Aorta (tissue), 5 donors: ENCODE results near the gene TOR1A. TPM values are rescaled to one million over a fixed set of nuclear protein-coding genes. Genes with fewer than 3 reads are reported as not detected.
A peak's percentile ranks its signal among the peaks of the same experiment; 100 is the strongest.
"Not testable (repeated sequence)": the region's sequence is repeated elsewhere in the genome, so short reads cannot be mapped to it uniquely, and the experiment has no call there.

ENCODE experiments used
- ATAC-seq: fragments of 200-7000 bp; cut with Tn5 transposase; one replicate; pipeline ENCODE4 v1.9.1; 2022; ENCODE audit warnings: moderate library complexity; ENCODE audit not compliant: low FRiP score
- DNase-seq, 2 donors: peaks; one replicate each; pipeline ENCODE4 v3.0.0-alpha.2; 2020
- H3K27ac ChIP-seq, 2 donors: one replicate each; pipeline ENCODE4 v1.5.1; 2013; ENCODE audit warnings: low read length in 2 of 2, mild to moderate bottlenecking in 2 of 2, moderate library complexity in 2 of 2, control low read depth in 1 of 2, inconsistent platforms in 1 of 2, low read depth in 1 of 2
- H3K27me3 ChIP-seq, 2 donors: one replicate each; pipeline ENCODE4 v1.6.1; 2013; ENCODE audit warnings: control low read depth in 1 of 2, low read length in 1 of 2, mild to moderate bottlenecking in 1 of 2, moderate library complexity in 1 of 2; ENCODE audit not compliant: insufficient read depth in 2 of 2, control insufficient read depth in 1 of 2
- H3K36me3 ChIP-seq, 2 donors: one replicate each; pipeline ENCODE4 v1.6.1; 2013; ENCODE audit warnings: control low read depth in 1 of 2, low read length in 1 of 2, mild to moderate bottlenecking in 1 of 2; ENCODE audit not compliant: insufficient read depth in 2 of 2, control insufficient read depth in 1 of 2
- H3K4me1 ChIP-seq, 2 donors: one replicate each; pipeline ENCODE4 v1.6.1; 2013; ENCODE audit warnings: low read length in 2 of 2, control low read depth in 1 of 2, mild to moderate bottlenecking in 1 of 2, moderate library complexity in 1 of 2; ENCODE audit not compliant: insufficient read depth in 2 of 2, control insufficient read depth in 1 of 2
- H3K4me3 ChIP-seq, 2 donors: one replicate each; pipeline ENCODE4 v1.5.1; 2013; ENCODE audit warnings: low read length in 2 of 2, control low read depth in 1 of 2, mild to moderate bottlenecking in 1 of 2
- H3K9me3 ChIP-seq: one replicate; pipeline ENCODE4 v1.6.1; 2013; ENCODE audit warnings: mild to moderate bottlenecking, low read length; ENCODE audit not compliant: control insufficient read depth
- WGBS, 2 donors: extraction: QIAGEN DNeasy Blood & Tissue Kit; methylation state at CpG; one replicate each; pipeline ENCODE4 v1.1.7; 2013; 5-methylcytosine and 5-hydroxymethylcytosine counted together
- intact Hi-C, 2 donors: fragments of 100-400 bp; cut with DNase I; formaldehyde crosslinking; loops; one replicate each; pipeline versions ENCODE4 v1.14.2 to v1.15.0; 2022
- polyA plus RNA-seq, 2 donors: library from polyadenylated mRNA; stranded (reverse); fragments of 200-250 nt; gene quantifications; one replicate each; pipeline ENCODE4 v1.2.3, GENCODE V29; 2013
- total RNA-seq, 2 donors: library from RNA; stranded (reverse); fragmentation: NEBNext Ultra II Directional; extraction: Animal tissue kit (Norgen Biotek cat#: 25700); gene quantifications; one replicate each; pipeline ENCODE4 v1.2.1, GENCODE V29; 2021
- donor health status: healthy with polysubstance abuse.
- donor health status: Bipolar disorder and iron deficiency.
- donor health status: DM: no; HTN: no; CAD: no.
- donor health status: DM: no; HTN: no; CAD: no.
- donor health status: DM: yes; HTN: yes; CAD: no.

The TOR1A gene
- total and polyA plus RNA-seq, 4 donors = 25.2 to 29.0 (median 26.4) TPM

DNA sequence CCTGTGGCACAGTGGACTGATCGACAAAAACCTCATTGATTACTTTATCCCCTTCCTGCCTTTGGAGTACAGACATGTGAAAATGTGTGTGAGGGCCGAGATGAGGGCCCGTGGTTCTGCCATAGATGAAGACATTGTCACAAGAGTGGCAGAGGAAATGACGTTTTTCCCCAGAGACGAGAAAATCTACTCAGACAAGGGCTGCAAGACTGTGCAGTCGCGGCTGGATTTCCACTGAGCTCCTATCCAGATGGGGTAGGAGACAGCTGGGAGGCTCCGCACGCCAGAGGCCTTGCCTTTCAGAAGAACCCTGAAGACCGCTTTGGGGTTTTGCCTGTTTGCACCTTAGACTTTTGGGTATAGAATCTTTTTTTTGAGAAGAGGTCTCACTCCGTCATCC lies 14.6 kb downstream of the TOR1A start:
- 85 to 86% methylated on average over 11 of the region's 11 CpGs for WGBS, 2 donors
- Histone ChIP-seq H3K27me3 (no peaks in the 10 kb centered on the region), H3K9me3 (no peaks in the 10 kb centered on the region), H3K4me1 (no peaks in the 10 kb centered on the region), H3K27ac (no peak overlapping the region), H3K36me3 (peaks cover 0 to 3% of the 10 kb centered on the region in 2 donors), H3K4me3 (no peak overlapping the region)
- intact Hi-C loops = no loop called here
- ATAC-seq (no peak), DNase-seq (no peak)

DNA sequence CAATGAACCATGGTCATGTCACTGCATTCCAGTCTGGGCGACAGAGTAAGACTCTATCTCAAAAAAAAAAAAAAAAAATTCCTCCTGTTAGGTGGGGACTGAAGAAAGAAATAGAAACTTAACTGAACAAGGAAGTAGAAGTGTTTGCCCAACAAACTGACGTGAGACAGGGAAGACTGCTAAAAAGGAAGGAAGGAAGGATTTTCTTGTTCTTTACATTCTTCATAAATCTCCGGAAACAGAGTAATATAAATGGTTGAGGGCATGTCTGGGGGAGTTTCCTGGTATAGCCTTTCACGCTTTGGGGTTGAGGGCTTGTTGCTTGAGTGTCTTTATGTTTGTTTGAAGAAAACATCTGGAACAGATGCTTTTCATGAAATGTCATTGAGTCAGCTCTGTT lies 17.9 kb downstream of the TOR1A start:
- no peak overlapping the region for H3K4me3 ChIP-seq
- intact Hi-C loops = no loop called here
- DNase-seq = no peak
- H3K27me3 ChIP-seq = no peaks in the 10 kb centered on the region
- no peaks in the 10 kb centered on the region for H3K9me3 ChIP-seq
- ATAC-seq = no peak
- no peak overlapping the region for H3K27ac ChIP-seq
- H3K4me1 ChIP-seq = no peaks in the 10 kb centered on the region
- WGBS, 2 donors = 73 to 77% methylated on average over 4 of the region's 4 CpGs
- H3K36me3 ChIP-seq = peaks cover 0 to 3% of the 10 kb centered on the region in 2 donors

DNA sequence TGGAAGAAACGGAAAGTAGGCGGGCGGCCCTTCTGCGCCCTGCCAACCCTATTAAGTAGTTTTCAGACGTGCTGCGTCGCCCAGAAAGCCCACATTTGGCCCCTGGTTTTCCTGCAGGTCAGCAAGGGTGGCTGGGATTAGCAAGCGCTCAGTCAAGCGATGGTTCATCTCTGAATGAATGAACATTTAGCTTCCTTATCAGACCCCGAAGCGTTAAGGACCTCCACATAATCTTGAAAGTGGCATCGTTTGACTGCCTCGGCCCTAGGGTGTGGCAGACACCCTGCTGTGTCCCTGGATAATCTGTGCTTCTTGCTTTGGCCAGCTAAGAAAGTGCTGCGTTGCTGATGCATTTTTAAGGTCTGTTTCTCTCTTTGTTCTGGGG lies 20.3 kb downstream of the TOR1A start:
- intact Hi-C loops = no loop called here
- ATAC-seq = no peak
- WGBS, 2 donors = 1% methylated on average over 14 of the region's 14 CpGs

DNA sequence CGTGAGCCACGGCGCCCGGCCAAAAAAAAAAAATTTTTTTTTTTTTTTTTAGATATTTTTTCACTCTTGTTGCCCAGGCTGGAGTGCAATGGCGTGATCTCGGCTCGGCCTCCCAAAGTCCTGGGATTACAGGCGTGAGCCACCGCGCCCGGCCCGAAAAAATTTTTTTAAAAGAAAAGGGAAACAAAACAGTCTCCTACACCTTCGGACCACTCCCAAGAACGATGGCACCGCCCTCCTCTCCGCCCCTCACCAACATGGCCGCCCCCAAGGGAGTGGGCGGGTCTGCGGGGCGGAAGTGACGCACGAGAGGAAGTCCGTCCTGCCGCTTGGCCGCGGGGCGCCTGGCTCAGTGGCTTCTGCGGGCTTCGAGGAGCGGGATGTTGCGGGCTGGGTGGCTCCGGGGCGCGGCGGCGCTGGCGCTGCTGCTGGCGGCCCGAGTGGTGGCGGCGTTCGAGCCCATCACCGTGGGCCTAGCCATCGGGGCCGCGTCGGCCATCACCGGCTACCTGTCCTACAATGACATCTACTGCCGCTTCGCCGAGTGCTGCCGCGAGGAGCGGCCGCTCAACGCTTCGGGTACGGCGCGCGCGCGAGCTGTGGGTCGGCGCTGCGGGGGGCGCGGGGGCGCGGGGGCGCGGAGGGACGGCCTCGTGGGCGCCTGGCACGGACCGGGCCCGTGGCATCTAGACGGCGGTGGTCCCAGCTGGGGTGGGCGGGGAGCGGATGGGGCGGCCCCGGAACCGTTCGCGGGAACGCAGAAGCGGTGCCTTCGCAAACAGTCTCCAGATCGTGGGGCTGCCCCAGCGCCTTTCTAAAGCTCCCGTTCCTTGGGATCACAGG lies 20.9 kb downstream of the TOR1A start, which contains the start of gene TOR1B:
TOR1B (plus strand) TSS at position 352 of the 843 bp plus-strand sequence; CDS start at position 381, 29 bp downstream.
- peak; percentile 96 for ATAC-seq
- peak; percentile 96 to 98 for DNase-seq
- Histone ChIP-seq H3K36me3 (no peaks in the 10 kb centered on the region), H3K4me3 (peak within 1 kb of the TSS; percentile 72 to 75), H3K4me1 (no peaks in the 10 kb centered on the region), H3K27ac (no peak within 1 kb of the TSS), H3K27me3 (no peaks in the 10 kb centered on the region), H3K9me3 (no peaks in the 10 kb centered on the region)
- intact Hi-C loops = no loop called here
- 0% methylated on average over 70 to 93 of the region's 93 CpGs for WGBS, 2 donors

More for the DNA sequence above, 20.3 kb downstream of the TOR1A start:
- H3K4me1 ChIP-seq = no peaks in the 10 kb centered on the region
- H3K9me3 ChIP-seq = no peaks in the 10 kb centered on the region
- peak overlapping the region; percentile 72 to 75 for H3K4me3 ChIP-seq
- H3K27me3 ChIP-seq = no peaks in the 10 kb centered on the region
- no peak for DNase-seq
- H3K36me3 ChIP-seq = no peaks in the 10 kb centered on the region
- H3K27ac ChIP-seq = no peak overlapping the region

DNA sequence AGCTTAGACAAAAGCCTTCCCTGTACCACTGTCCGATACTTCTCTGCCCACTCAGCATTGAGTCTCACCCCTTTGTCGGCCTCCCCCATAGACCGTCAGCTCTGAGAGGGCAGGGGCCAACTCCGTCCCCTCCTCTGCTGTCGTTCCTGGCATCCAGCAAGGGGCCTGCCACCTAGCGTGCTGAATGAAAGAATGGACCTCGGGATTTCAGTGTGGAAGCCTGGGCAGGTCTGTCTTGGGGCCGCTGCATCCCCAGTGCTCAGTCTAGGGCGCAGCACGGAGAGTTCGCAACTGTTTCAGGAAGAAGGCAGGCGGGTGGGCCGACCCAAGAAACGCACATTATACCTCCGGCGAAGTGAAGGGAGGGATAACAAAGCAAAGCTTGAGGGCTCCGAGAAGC lies 22.4 kb downstream of the TOR1A start:
- ATAC-seq = no peak

DNA sequence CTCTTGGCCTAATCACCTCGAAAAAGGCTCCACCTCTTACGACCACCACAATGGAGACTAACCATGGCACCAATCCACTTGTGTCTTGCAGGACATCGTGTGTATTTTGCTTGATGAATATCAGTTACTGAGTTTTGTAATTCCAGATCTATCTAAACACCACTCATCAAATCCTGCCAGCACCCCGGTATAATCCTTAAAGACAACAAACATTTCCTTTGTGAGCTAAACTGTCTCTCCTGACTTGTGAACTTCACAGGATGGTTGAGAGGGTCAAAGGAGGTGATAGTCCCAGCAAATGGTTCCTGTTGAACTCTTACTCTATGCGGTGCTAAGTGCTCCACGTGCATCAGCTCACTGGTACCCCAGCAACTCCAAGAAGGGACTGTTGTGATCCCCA lies 25.0 kb downstream of the TOR1A start:
- 52 to 60% methylated on average over 6 of the region's 6 CpGs for WGBS, 2 donors

More for the DNA sequence above, 22.4 kb downstream of the TOR1A start:
- Histone ChIP-seq H3K36me3 (no peaks in the 10 kb centered on the region), H3K4me3 (no peak overlapping the region), H3K27me3 (no peaks in the 10 kb centered on the region), H3K9me3 (no peaks in the 10 kb centered on the region), H3K4me1 (no peaks in the 10 kb centered on the region), H3K27ac (no peak overlapping the region)
- intact Hi-C loops = no loop called here
- no peak for DNase-seq
- WGBS, 2 donors = 70 to 76% methylated on average over 17 of the region's 17 CpGs

DNA sequence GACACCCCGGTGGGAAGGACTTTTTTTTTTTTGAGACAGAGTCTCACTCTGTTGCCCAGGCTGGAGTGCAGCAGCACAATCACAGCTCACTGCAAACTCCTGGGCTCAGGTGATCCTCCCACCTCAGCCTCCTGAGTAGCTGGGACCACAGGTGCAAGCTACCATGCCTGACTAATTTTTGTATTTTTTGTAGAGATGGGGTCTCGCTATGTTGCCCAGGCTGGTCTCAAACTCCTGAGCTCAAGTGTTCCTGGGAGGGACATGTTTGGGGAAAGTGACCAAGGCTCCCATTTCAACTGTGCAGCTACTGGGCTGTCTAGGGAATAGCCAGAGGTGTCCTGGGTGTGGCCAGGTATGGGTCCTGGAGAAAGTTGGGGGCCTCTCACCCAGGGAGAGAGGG lies 27.9 kb downstream of the TOR1A start:
- DNase-seq, ATAC-seq, H3K27ac ChIP-seq, H3K36me3 ChIP-seq, intact Hi-C loops, H3K9me3 ChIP-seq, H3K4me3 ChIP-seq, H3K4me1 ChIP-seq, H3K27me3 ChIP-seq: not testable (repeated sequence)
- WGBS, 2 donors = 72 to 76% methylated on average over 2 of the region's 2 CpGs

More for the DNA sequence above, 25.0 kb downstream of the TOR1A start:
- intact Hi-C loops = no loop called here
- no peaks in the 10 kb centered on the region for H3K4me1 ChIP-seq
- H3K4me3 ChIP-seq = no peak overlapping the region
- ATAC-seq = no peak
- no peaks in the 10 kb centered on the region for H3K9me3 ChIP-seq
- H3K27ac ChIP-seq = no peak overlapping the region
- DNase-seq = no peak
- no peaks in the 10 kb centered on the region for H3K27me3 ChIP-seq
- H3K36me3 ChIP-seq = no peaks in the 10 kb centered on the region

DNA sequence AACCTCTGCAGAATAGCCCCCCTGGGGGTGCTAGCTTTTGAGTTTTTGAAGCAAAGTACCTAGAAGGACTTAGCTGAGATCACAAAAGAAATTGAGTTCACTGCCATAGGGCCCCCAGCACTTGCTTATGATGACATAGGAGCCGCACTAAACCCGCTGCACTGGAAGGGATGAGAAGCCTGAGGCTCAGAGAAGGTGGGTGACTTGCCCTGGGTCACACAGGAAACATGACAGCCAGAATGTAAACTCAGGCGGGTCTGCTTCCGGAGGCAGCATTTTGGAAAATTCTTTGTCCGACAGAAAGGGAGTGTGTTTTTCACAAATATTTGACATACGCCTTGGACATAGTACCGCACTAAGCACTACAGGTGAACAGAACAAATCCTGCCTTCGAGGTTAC lies 29.4 kb downstream of the TOR1A start:
- intact Hi-C loops = loop anchor here in 1 of 2 donors (5.0 kb wide), 1 partner anchor 662 kb away; no protein-coding TSS in a partner anchor
- H3K27me3 ChIP-seq = no peaks in the 10 kb centered on the region
- ATAC-seq (no peak), DNase-seq (no peak)
- H3K4me3 ChIP-seq = no peak overlapping the region
- H3K4me1 ChIP-seq = no peaks in the 10 kb centered on the region
- 79% methylated on average over 8 of the region's 8 CpGs for WGBS, 2 donors
- H3K36me3 ChIP-seq = no peaks in the 10 kb centered on the region
- no peak overlapping the region for H3K27ac ChIP-seq
- H3K9me3 ChIP-seq = no peaks in the 10 kb centered on the region

DNA sequence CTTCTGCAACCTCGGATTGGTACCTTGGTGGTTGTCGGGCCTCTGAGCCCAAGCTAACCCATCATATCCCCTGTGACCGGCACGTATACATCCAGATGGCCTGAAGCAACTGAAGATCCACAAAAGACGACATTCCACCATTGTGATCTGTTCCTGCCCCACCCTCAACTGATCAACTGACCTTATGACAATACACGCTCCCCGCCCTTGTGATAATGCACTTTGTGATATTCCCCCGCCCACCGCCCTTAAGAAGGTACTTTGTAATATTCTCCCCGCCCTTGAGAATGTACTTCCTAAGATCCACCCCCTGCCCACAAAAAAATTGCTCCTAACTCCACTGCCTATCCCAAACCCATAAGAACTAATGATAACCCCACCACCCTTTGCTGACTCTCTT lies 37.5 kb downstream of the TOR1A start:
- no peak overlapping the region for H3K27ac ChIP-seq
- no peaks in the 10 kb centered on the region for H3K4me1 ChIP-seq
- WGBS, 2 donors = 85 to 89% methylated on average over 10 of the region's 10 CpGs
- intact Hi-C loops = loop anchor here in 1 of 2 donors (5.0 kb wide), 1 partner anchor 654 kb away; no protein-coding TSS in a partner anchor
- H3K27me3 ChIP-seq = no peaks in the 10 kb centered on the region
- no peak for ATAC-seq
- H3K4me3 ChIP-seq = no peak overlapping the region
- no peaks in the 10 kb centered on the region for H3K9me3 ChIP-seq
- no peaks in the 10 kb centered on the region for H3K36me3 ChIP-seq
- DNase-seq = no peak
